Endometrium (tissue), 2 donors: ENCODE data around the gene AGAP9.
"Not testable (repeated sequence)": the region's sequence is repeated elsewhere in the genome, so short reads cannot be mapped to it uniquely, and the experiment has no call there.

Source experiments
- FAIRE-seq: peaks from 2 replicates; lab custom pipeline; 2012; peaks lifted over from hg19 to GRCh38; lab: Jason Lieb, UNC
- donor health status: control.
- donor health status: control.

The AGAP9 gene

GRCh38 chr10:47523475-47523874 lies at the start of gene AGAP9:
Gene AGAP9, minus strand, starts transcription at chr10:47523638. Its CDS starts 112 bp downstream, at chr10:47523526.
- FAIRE-seq, result not testable (repeated sequence)

DNA sequence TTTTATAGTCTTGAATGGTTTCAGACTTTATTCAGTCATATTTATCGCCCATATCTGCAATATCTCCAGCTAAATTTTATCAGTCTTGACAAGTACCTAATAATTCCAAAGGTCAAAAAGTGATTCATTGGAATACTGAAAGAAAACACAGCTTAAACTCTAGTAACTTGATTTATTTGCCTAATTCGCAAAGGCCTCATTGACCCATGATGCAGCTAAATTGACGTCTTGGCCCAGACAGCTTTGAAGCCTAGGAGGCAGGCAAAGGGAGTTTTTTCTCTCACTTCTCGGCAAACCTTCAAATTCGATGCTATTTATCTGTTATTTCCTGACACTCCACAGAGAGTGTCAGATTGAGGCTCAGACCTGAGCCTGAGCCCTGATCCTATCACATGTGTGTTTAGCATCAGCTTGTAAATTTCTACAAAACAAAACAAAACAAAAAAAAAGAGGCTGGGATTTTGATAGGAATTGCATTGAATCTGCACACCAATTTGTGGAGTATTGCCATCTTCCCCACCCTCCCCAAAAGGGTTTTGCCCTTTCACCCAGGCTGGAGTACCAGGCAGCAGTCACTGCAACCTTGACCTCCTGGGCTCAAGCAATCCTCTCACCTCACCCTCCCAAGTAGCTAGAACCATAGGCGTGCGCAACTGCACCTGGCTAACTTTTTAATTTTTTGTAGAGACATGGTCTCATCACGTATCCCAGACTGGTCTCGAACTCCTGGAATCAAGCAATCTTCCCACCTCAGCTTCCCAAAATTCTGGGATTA lies 47.9 kb upstream of the AGAP9 start:
- FAIRE-seq, result not testable (repeated sequence)

- not testable (repeated sequence) for FAIRE-seq
These were observed 43.3 kb upstream of the AGAP9 start for GRCh38 chr10:47566757-47567156.

DNA sequence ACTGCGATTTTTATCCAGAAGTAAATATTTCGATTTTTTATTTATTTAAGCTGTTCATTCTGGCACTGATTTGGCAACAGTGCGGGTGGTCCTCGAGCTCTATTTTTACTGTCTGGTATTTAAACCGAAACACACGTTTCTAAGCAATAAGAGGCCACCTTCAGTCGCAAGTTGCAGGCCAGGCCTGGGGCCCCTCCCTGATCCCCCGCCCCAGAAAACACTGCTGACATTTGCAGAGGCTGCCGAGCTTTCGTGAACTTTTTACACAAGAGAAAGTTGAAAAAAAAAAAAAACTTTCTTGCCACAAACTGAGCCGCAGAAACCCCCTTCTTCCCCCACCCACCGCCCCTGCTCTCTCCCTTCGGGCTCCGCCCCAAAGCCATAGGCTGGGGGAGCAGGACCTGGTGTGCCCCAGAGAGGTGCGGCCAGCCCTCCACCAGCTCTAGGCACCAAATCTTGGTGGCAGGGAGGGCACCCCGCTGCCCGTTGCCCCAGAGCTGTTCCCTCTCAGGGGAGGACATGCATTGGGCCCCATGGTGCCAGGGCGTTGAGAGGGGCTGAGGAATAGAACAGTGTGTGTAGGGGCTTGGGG lies 42.8 kb upstream of the AGAP9 start:
- FAIRE-seq, result not testable (repeated sequence)

DNA sequence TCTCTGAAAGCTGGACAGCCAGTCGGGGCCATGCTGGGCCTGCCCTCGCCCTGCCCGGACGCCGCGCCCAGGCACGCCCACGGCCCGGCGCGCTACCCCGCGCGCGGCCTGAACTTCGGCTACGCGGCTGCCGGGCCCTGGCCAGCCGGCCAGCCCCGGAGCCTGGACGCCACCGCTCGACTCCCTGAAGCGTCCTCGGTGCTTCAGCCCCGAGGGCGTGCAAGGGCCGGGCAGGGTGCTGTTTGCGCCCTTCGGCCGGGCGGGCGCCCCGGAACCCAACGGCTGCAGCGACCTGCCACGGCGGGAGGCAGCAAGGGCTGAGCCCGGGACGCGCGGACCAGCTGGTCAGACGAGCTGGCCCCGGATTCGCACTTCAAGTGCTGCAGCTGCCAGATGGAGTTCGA lies 42.1 kb upstream of the AGAP9 start:
- FAIRE-seq, result not testable (repeated sequence)

GRCh38 chr10:47564953-47565352 lies 41.5 kb upstream of the AGAP9 start:
- not testable (repeated sequence) for FAIRE-seq

- not testable (repeated sequence) for FAIRE-seq
These were observed 40.9 kb upstream of the AGAP9 start for GRCh38 chr10:47564318-47564717.

GRCh38 chr10:47560452-47560851 lies 37.0 kb upstream of the AGAP9 start:
- FAIRE-seq, result not testable (repeated sequence)

GRCh38 chr10:47559718-47560308 lies 36.4 kb upstream of the AGAP9 start:
- not testable (repeated sequence) for FAIRE-seq

DNA sequence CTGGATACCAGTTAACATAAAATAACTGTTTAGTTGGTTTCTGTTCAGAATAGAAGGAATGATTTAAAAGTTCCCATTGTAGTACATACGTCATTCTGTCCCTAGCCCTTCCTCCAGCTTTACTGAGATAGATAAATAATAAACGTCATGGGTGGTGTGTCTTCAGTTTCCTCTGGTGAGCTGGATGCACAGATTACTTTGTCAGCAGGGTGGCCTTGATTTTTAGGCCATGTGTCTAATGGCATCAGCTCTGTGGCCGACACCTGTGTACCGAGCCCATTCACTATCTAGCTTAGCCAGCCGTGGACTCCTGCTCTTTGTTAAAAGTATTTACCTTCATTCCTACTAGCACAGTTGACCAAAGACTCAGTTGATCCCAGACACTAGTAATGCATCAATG lies 34.7 kb upstream of the AGAP9 start:
- not testable (repeated sequence) for FAIRE-seq

DNA sequence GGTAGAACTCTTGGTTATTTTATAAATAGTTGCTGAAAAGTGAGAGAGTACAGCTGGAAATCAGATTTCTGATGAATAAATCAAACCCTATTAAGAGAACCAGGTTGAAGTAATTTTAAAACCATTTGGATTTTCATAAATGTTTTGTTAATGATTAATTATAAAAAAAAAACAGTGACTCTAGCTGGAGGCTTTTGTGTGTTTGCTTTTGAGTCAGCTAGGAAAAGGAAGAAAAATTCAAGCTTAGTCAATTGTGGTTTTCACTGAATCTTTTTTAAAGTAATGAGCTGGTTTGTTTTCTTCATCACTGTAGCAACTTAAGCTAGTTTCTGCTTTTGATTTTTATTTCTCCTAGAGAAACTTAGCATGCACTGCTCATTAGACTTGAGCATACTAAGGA lies 34.2 kb upstream of the AGAP9 start:
- not testable (repeated sequence) for FAIRE-seq

GRCh38 chr10:47555334-47555733 lies 31.9 kb upstream of the AGAP9 start:
- not testable (repeated sequence) for FAIRE-seq

GRCh38 chr10:47554552-47554951 lies 31.1 kb upstream of the AGAP9 start:
- not testable (repeated sequence) for FAIRE-seq

DNA sequence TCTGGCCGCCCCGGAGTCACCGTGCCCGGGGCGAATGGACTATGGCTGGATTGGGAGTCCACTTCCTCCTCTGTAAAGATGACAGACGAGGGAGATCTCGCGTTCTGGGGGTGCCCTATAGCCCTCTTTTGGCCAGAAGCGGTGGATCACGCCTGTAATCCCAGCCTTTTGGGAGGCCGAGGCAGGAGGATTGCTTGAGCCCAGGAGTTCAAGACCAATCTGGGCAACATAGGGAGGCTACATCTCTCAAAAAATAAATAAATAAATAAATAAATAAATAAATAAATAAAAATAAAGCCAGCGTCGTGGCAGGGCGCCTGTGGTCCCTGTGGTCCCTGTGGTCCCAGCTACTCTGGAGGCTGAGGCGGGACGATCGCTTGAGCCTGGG lies 30.4 kb upstream of the AGAP9 start:
- not testable (repeated sequence) for FAIRE-seq

GRCh38 chr10:47553214-47553859 lies 29.9 kb upstream of the AGAP9 start:
- not testable (repeated sequence) for FAIRE-seq

DNA sequence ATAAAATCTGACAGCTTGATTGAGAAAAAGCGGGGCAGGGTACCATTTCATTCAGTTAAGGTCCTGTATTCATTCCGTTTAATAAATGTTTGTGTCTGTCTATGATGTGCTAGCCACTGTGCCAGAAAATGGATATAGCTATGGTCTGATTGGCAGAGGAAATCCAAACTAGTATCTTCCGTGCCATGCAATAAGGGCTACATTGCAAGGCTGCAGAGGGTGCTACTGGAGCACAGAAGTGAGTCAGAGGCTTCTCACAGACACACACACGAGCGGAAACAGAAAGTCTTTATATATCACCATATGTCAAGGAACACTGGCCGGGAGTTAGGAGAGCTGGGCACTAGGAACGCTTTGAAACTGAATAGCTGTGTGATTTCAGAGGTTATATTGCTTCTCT lies 29.3 kb upstream of the AGAP9 start:
- FAIRE-seq, result not testable (repeated sequence)

DNA sequence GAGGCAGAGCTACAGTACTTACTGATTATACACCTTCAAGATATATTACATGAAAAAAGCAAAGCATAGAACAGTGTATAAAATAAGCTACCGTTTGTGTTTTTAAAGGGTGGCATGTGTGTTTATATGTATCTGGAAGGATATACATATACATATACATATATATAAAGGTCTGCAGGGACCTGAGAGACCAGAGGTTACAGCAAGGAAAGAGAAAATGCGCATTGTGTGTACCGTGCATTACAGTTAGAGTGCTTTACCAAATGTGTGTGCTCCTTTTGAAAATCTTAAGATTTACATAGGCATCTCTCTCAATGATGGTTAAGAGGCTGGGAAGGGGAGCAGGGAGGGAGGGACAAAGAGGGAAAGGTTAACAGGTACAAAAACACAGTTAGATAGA lies 23.8 kb upstream of the AGAP9 start:
- FAIRE-seq, result not testable (repeated sequence)

DNA sequence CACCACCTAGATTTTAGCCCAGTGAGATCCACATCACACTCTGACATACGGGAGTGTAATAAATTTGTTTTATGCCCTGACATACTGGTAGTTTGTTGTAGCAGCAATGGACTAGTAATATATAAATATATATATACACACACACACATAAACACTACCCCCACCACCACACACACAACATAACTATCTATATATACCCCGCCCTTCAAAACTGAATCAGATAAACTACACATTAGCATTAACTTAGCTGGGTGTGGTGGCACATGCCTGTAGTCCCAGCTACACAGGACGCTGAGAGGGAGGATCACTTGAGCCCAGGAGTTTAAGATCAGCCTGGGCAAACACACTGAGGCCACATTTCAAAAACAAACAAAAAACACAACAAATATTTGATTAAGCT lies 13.0 kb upstream of the AGAP9 start:
- not testable (repeated sequence) for FAIRE-seq

DNA sequence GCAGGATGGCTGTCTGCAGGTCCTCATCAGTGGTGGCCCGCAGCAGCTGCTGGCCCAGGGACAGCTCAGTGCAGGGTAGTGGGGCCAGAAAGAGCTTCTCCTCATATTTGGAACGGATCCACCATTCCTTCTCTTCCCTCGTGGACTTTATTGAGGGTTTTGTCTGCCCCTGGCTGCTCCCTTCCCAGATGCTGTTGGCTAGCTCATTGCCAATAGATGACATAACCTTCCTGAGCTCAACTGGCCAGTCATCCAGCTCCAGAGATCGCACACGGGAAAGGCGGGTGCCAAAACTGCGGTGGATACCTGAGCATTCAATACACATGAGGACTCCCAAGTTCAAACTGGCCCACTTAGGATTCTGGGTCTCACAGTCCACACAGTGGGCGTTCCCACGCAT lies 21.1 kb downstream of the AGAP9 start:
- FAIRE-seq, result not testable (repeated sequence)

GRCh38 chr10:47494226-47494625 lies 29.2 kb downstream of the AGAP9 start:
- FAIRE-seq, result not testable (repeated sequence)

- FAIRE-seq, result not testable (repeated sequence)
These were observed 31.8 kb downstream of the AGAP9 start, which contains the start of gene FAM25G for GRCh38 chr10:47491600-47491999. Gene FAM25G, minus strand, starts transcription at chr10:47491700. Its CDS starts 26 bp downstream, at chr10:47491674.

- FAIRE-seq, result not testable (repeated sequence)
These were observed 33.8 kb downstream of the AGAP9 start for GRCh38 chr10:47489630-47490029.
